ENCODE data around the gene ZRANB3.

ZRANB3 gene

DNA sequence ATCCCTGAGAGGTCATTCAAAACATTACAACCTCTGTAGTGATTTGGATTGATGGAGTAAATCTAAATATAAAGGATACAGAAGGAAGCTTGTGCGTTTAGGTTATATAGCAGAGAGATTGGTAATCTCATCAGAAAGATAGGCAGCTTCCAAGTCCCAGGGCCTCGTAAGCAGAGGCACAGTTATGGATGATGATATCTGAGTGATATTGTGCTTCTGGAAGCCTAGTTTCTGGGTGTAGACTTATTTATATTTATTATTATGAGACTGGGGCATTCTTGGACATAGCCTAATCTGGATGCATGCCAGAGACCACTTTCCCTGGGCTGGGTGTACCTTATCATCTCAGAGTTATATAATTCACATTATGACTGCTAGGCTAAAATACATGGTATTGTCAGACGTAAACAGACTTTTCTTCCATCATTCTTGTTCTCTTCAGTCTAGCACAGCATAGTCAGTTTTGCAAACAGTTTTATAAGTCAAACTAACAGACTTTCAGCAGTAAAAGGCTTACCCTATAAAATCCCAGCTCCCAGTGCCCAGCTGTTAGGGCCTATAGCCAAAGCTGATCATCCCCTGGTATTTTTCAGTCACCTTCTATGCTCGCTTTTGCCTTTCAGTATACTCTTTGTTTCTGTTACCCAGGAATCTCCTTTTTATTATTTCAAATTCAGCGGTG is 431.1 kb downstream of the ZRANB3 start:
- CTCF ChIA-PET: no interaction called here
- DNase-seq (ENCODE audit: extremely low spot score): no peak
- TF ChIP-seq LEF1 (IDR thresholded peaks at IDR 0.05; ENCODE audit: borderline replicate concordance): no peak
- TF ChIP-seq L3MBTL2 (conservative IDR thresholded peaks at IDR 0.05): no peak
- no peak for TF ChIP-seq FOXA1 (IDR thresholded peaks at IDR 0.05)
- TF ChIP-seq ELF4 (IDR thresholded peaks at IDR 0.05): no peak
- TF ChIP-seq HDGF (IDR thresholded peaks at IDR 0.05; ENCODE audit: borderline replicate concordance): no peak
- POLR2A ChIA-PET: no interaction called here

DNA sequence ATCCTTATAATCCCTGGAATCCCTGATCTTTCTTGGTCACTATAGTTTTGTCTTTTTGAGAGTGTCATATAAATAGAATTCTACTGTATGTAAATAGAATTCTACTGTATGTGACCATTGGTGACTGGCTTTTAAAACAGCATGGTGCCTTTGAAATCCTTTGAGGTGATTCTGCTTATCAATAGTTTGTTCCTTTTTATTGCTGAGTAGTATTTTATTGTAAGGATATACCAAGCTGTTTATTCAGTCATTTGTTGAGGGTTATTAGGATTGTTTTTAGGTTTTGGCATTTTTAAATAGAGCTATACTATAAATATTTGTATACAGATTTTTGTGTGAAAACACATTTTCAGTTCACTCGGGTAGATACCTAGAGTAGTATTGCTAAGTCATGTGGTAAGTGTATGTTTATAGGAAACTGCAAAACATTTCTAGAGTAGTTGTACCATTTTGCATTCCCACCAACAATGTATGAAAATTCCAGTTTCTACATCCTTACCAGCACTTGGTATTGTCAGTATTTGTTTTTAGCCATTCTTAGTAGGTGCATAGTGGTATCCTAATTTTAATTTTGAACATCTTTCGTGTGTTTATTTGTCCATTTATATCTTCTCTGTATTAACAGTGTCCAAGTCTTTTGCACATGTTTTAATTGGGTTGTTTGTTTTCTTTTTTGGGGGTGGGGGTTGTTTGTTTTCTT is 433.3 kb downstream of the ZRANB3 start:
- DNase-seq (ENCODE audit: extremely low spot score): no peak
- no peak for TF ChIP-seq CTBP1 (IDR thresholded peaks at IDR 0.05; ENCODE audit: borderline replicate concordance)
- no peak for TF ChIP-seq FOXA1 (IDR thresholded peaks at IDR 0.05)
- no peak for TF ChIP-seq ARNT (IDR thresholded peaks at IDR 0.05)
- TF ChIP-seq ZNF384 (IDR thresholded peaks at IDR 0.05): no peak
- no peak for TF ChIP-seq LEF1 (IDR thresholded peaks at IDR 0.05; ENCODE audit: borderline replicate concordance)
- no peak for TF ChIP-seq TARDBP (IDR thresholded peaks at IDR 0.05)
- TF ChIP-seq SUZ12 (IDR thresholded peaks at IDR 0.05): no peak
- TF ChIP-seq FOXM1 (IDR thresholded peaks at IDR 0.05; ENCODE audit: borderline replicate concordance): no peak
- no peak for TF ChIP-seq HDGF (IDR thresholded peaks at IDR 0.05; ENCODE audit: borderline replicate concordance)
- no peak for TF ChIP-seq NFRKB (IDR thresholded peaks at IDR 0.05)
- TF ChIP-seq L3MBTL2 (conservative IDR thresholded peaks at IDR 0.05): no peak
- TF ChIP-seq SP1 (IDR thresholded peaks at IDR 0.05): no peak
- TF ChIP-seq FOXK2 (IDR thresholded peaks at IDR 0.05): no peak
- TF ChIP-seq ELF4 (IDR thresholded peaks at IDR 0.05): no peak
- TF ChIP-seq BHLHE40 (IDR thresholded peaks at IDR 0.05; ENCODE audit: borderline replicate concordance): no peak
- TF ChIP-seq, protein P1, sequence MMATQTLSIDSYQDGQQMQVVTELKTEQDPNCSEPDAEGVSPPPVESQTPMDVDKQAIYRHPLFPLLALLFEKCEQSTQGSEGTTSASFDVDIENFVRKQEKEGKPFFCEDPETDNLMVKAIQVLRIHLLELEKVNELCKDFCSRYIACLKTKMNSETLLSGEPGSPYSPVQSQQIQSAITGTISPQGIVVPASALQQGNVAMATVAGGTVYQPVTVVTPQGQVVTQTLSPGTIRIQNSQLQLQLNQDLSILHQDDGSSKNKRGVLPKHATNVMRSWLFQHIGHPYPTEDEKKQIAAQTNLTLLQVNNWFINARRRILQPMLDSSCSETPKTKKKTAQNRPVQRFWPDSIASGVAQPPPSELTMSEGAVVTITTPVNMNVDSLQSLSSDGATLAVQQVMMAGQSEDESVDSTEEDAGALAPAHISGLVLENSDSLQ (IDR thresholded peaks at IDR 0.05): no peak
- ChIA-PET CTCF (no interaction called here), POLR2A (no interaction called here)

DNA sequence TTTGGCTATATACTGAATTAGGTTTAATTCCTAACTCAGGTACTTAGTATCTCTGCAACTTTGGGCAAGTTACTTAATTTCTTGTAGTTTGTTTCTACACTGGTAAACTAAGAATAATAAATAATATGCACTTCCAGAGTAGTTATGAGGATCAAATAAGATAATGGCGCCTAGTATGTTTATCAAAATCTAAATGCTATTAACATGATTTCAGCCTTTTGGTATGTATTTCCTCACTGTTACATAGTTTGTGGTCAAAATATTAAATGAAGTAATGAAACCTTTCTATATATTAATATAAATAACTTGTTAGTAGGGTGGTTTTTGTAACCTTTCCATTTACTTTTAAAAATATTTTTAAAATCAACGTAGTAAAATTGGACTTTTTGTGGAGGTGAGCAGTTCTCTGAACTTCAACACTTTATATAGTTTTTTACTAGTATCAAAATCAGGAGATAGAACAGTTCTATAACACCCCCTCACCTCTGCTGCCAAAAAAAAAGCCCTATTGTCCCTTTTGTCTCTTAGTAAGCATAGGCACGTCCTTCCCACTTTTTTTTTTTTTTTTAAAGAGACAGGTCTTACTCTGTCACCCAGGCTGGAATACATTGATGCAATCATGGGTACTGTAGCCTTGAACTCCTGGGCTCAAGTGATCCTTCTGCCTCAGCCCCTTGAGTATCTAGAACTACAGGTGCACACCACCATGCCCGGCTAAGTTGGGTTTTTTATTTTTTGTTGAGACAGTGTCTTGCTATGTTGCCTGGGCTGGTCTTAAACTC is 434.2 kb downstream of the ZRANB3 start:
- ChIA-PET CTCF (no interaction called here), POLR2A (no interaction called here)
- no peak for DNase-seq (ENCODE audit: extremely low spot score)
- TF ChIP-seq BHLHE40 (IDR thresholded peaks at IDR 0.05; ENCODE audit: borderline replicate concordance) (no peak), LEF1 (IDR thresholded peaks at IDR 0.05; ENCODE audit: borderline replicate concordance) (no peak), FOXK2 (IDR thresholded peaks at IDR 0.05) (no peak), NFRKB (IDR thresholded peaks at IDR 0.05) (no peak), HDGF (IDR thresholded peaks at IDR 0.05; ENCODE audit: borderline replicate concordance) (no peak), SUZ12 (IDR thresholded peaks at IDR 0.05) (no peak), FOXM1 (IDR thresholded peaks at IDR 0.05; ENCODE audit: borderline replicate concordance) (no peak), ELF4 (IDR thresholded peaks at IDR 0.05) (no peak), L3MBTL2 (conservative IDR thresholded peaks at IDR 0.05) (no peak), TARDBP (IDR thresholded peaks at IDR 0.05) (no peak), ZNF384 (IDR thresholded peaks at IDR 0.05) (no peak), SP1 (IDR thresholded peaks at IDR 0.05) (no peak), CTBP1 (IDR thresholded peaks at IDR 0.05; ENCODE audit: borderline replicate concordance) (no peak), ARNT (IDR thresholded peaks at IDR 0.05) (no peak), FOXA1 (IDR thresholded peaks at IDR 0.05) (no peak)
- TF ChIP-seq, protein P1 (IDR thresholded peaks at IDR 0.05): no peak

DNA sequence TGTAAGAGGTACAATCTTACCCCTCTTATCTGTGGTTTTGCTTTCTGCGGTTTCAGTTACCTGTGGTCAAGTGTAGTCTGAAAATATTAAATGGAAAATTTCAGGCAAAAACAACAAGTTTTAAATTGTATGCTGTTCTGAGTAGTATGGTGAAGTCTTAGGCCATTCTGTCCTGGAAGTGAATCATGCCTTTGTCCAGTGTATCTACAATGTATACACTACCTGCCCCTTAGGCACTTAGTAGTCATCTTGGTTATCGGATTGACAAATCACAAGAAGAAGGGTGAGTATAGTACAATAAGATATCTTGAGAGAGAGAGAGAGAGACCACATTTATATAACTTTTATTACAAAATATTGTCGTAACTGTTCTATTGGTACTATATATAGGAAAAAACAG is 435.4 kb downstream of the ZRANB3 start:
- ChIA-PET CTCF (no interaction called here), POLR2A (no interaction called here)
- no peak for DNase-seq (ENCODE audit: extremely low spot score)
- TF ChIP-seq FOXM1 (IDR thresholded peaks at IDR 0.05; ENCODE audit: borderline replicate concordance) (no peak), HDGF (IDR thresholded peaks at IDR 0.05; ENCODE audit: borderline replicate concordance) (no peak), SUZ12 (IDR thresholded peaks at IDR 0.05) (no peak), SP1 (IDR thresholded peaks at IDR 0.05) (no peak), FOXA1 (IDR thresholded peaks at IDR 0.05) (no peak)

DNA sequence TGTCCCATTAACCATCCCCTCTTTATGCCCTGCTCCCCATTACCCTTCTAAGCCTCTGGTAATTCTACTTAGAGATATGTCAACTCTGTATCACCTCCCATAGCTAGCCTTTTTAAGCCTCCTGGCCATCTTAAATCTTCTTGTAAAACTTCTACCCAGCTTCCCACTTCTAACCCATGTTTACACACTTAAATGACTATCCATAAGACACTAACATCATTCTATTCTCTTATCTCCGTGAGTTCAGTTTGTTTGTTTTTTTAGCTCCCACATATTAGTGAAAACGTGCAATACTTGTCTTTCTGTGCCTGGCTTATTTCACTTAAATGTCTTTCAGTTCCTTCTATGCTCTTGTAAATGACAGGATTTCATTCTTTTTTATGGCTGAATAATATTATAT is 436.5 kb downstream of the ZRANB3 start:
- ChIA-PET POLR2A (no interaction called here), CTCF (no interaction called here)
- DNase-seq (ENCODE audit: extremely low spot score): no peak
- TF ChIP-seq HDGF (IDR thresholded peaks at IDR 0.05; ENCODE audit: borderline replicate concordance) (no peak), NFRKB (IDR thresholded peaks at IDR 0.05) (no peak), SP1 (IDR thresholded peaks at IDR 0.05) (no peak)

DNA sequence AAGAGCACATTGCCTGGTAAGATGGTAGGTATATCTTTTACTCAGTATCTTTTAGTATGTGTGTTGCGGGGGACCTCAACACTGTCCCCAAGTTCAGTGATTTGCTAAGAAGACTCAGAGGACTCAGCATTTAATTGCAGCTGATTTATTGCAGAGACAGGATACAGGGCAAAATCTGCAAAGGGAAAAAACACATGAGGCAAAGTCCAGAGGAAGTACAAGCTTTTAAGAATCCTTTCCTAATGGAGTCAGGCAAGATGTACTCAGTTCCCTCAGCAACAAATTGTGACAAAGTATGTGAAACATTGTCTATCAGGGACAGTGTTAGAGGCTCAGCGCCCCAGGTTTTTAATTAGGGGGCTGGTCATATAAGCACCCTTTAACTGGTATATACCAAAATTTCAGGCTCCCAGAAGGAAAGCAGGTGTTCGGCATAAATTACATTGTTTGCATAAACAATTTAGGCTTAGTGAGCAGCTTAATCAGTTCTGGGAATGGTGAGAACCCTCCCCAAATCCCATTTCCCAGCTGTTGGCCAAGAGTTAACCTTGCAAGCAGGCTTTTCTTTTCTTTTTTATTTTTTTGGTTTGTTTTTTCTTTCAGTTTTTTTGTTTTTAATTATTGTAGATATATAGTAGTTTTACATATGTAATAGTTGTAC is 437.2 kb downstream of the ZRANB3 start:
- POLR2A ChIA-PET: no interaction called here
- DNase-seq (ENCODE audit: extremely low spot score): no peak
- TF ChIP-seq FOXK2 (IDR thresholded peaks at IDR 0.05) (no peak), L3MBTL2 (conservative IDR thresholded peaks at IDR 0.05) (no peak), ELF4 (IDR thresholded peaks at IDR 0.05) (no peak), FOXM1 (IDR thresholded peaks at IDR 0.05; ENCODE audit: borderline replicate concordance) (no peak), BHLHE40 (IDR thresholded peaks at IDR 0.05; ENCODE audit: borderline replicate concordance) (no peak), CTBP1 (IDR thresholded peaks at IDR 0.05; ENCODE audit: borderline replicate concordance) (no peak), SUZ12 (IDR thresholded peaks at IDR 0.05) (no peak), ZNF384 (IDR thresholded peaks at IDR 0.05) (no peak), TARDBP (IDR thresholded peaks at IDR 0.05) (no peak), SP1 (IDR thresholded peaks at IDR 0.05) (no peak), HDGF (IDR thresholded peaks at IDR 0.05; ENCODE audit: borderline replicate concordance) (no peak), FOXA1 (IDR thresholded peaks at IDR 0.05) (no peak), ARNT (IDR thresholded peaks at IDR 0.05) (no peak)
- TF ChIP-seq, protein P1 (IDR thresholded peaks at IDR 0.05): no peak
- CTCF ChIA-PET: no interaction called here

Measured in HEK293T (cell line).